ENCODE results near the gene DBET.
"Not testable (repeated sequence)": the region's sequence is repeated elsewhere in the genome, so short reads cannot be mapped to it uniquely, and the experiment has no call there.

DBET gene

GRCh38 chr4:190068351-190068750 is 4.0 kb downstream of the DBET start:
- not testable (repeated sequence) for DNase-seq; ATAC-seq (ENCODE audit: insufficient read depth, low read depth)

GRCh38 chr4:190093052-190093451 is 28.8 kb downstream of the DBET start:
- not testable (repeated sequence) for H3K27me3 ChIP-seq (ENCODE audit: insufficient read depth, low read length, poor library complexity); H3K4me2 ChIP-seq (ENCODE audit: insufficient read depth, low read length); DNase-seq; H3K79me2 ChIP-seq (ENCODE audit: insufficient read depth, low read length); H3K9me3 ChIP-seq (ENCODE audit: insufficient read depth, low read length, severe bottlenecking); H2AFZ ChIP-seq (ENCODE audit: low read depth, low read length); H3K36me3 ChIP-seq (ENCODE audit: insufficient read depth, low read length); H3K4me3 ChIP-seq (ENCODE audit: low read depth in 1 of 2, low read length in 2 of 2); ATAC-seq (ENCODE audit: insufficient read depth, low read depth); H3K27ac ChIP-seq (ENCODE audit: low read length); H4K20me1 ChIP-seq (ENCODE audit: insufficient read depth, low read length); H3K4me1 ChIP-seq (ENCODE audit: insufficient read depth, low read length); H3K9ac ChIP-seq (ENCODE audit: low read depth, low read length)

More at GRCh38 chr4:190068351-190068750, 4.0 kb downstream of the DBET start:
- H3K27me3 ChIP-seq (ENCODE audit: insufficient read depth, low read length, poor library complexity); H3K4me2 ChIP-seq (ENCODE audit: insufficient read depth, low read length); H4K20me1 ChIP-seq (ENCODE audit: insufficient read depth, low read length); H3K79me2 ChIP-seq (ENCODE audit: insufficient read depth, low read length); H3K9ac ChIP-seq (ENCODE audit: low read depth, low read length); H3K4me1 ChIP-seq (ENCODE audit: insufficient read depth, low read length); H3K9me3 ChIP-seq (ENCODE audit: insufficient read depth, low read length, severe bottlenecking); H3K36me3 ChIP-seq (ENCODE audit: insufficient read depth, low read length); H3K27ac ChIP-seq (ENCODE audit: low read length); H3K4me3 ChIP-seq (ENCODE audit: low read depth in 1 of 2, low read length in 2 of 2); H2AFZ ChIP-seq (ENCODE audit: low read depth, low read length): not testable (repeated sequence)

- not testable (repeated sequence) for H3K9ac ChIP-seq (ENCODE audit: low read depth, low read length); H3K36me3 ChIP-seq (ENCODE audit: insufficient read depth, low read length); H2AFZ ChIP-seq (ENCODE audit: low read depth, low read length); H3K4me2 ChIP-seq (ENCODE audit: insufficient read depth, low read length); H3K27ac ChIP-seq (ENCODE audit: low read length); H3K79me2 ChIP-seq (ENCODE audit: insufficient read depth, low read length); H3K4me3 ChIP-seq (ENCODE audit: low read depth in 1 of 2, low read length in 2 of 2); DNase-seq; H3K27me3 ChIP-seq (ENCODE audit: insufficient read depth, low read length, poor library complexity); ATAC-seq (ENCODE audit: insufficient read depth, low read depth); H3K9me3 ChIP-seq (ENCODE audit: insufficient read depth, low read length, severe bottlenecking); H3K4me1 ChIP-seq (ENCODE audit: insufficient read depth, low read length); H4K20me1 ChIP-seq (ENCODE audit: insufficient read depth, low read length)
Observed at GRCh38 chr4:190094031-190094430, 29.7 kb downstream of the DBET start.

GRCh38 chr4:190095335-190095734 is 31.0 kb downstream of the DBET start:
- not testable (repeated sequence) for H3K4me1 ChIP-seq (ENCODE audit: insufficient read depth, low read length); H4K20me1 ChIP-seq (ENCODE audit: insufficient read depth, low read length); H3K27ac ChIP-seq (ENCODE audit: low read length); H3K9me3 ChIP-seq (ENCODE audit: insufficient read depth, low read length, severe bottlenecking); H3K9ac ChIP-seq (ENCODE audit: low read depth, low read length); H3K4me2 ChIP-seq (ENCODE audit: insufficient read depth, low read length); DNase-seq; H2AFZ ChIP-seq (ENCODE audit: low read depth, low read length); H3K36me3 ChIP-seq (ENCODE audit: insufficient read depth, low read length); H3K79me2 ChIP-seq (ENCODE audit: insufficient read depth, low read length); H3K4me3 ChIP-seq (ENCODE audit: low read depth in 1 of 2, low read length in 2 of 2); H3K27me3 ChIP-seq (ENCODE audit: insufficient read depth, low read length, poor library complexity); ATAC-seq (ENCODE audit: insufficient read depth, low read depth)

GRCh38 chr4:190099605-190100004 is 35.3 kb downstream of the DBET start:
- H3K79me2 ChIP-seq (ENCODE audit: insufficient read depth, low read length); H3K4me3 ChIP-seq (ENCODE audit: low read depth in 1 of 2, low read length in 2 of 2); H3K4me1 ChIP-seq (ENCODE audit: insufficient read depth, low read length); H3K9me3 ChIP-seq (ENCODE audit: insufficient read depth, low read length, severe bottlenecking); DNase-seq; H3K4me2 ChIP-seq (ENCODE audit: insufficient read depth, low read length); H3K36me3 ChIP-seq (ENCODE audit: insufficient read depth, low read length); H3K27ac ChIP-seq (ENCODE audit: low read length); H3K27me3 ChIP-seq (ENCODE audit: insufficient read depth, low read length, poor library complexity); H4K20me1 ChIP-seq (ENCODE audit: insufficient read depth, low read length); H2AFZ ChIP-seq (ENCODE audit: low read depth, low read length); H3K9ac ChIP-seq (ENCODE audit: low read depth, low read length); ATAC-seq (ENCODE audit: insufficient read depth, low read depth): not testable (repeated sequence)

- not testable (repeated sequence) for H4K20me1 ChIP-seq (ENCODE audit: insufficient read depth, low read length); H3K4me1 ChIP-seq (ENCODE audit: insufficient read depth, low read length); H3K27me3 ChIP-seq (ENCODE audit: insufficient read depth, low read length, poor library complexity); H2AFZ ChIP-seq (ENCODE audit: low read depth, low read length); DNase-seq; ATAC-seq (ENCODE audit: insufficient read depth, low read depth); H3K36me3 ChIP-seq (ENCODE audit: insufficient read depth, low read length); H3K27ac ChIP-seq (ENCODE audit: low read length); H3K9ac ChIP-seq (ENCODE audit: low read depth, low read length); H3K4me2 ChIP-seq (ENCODE audit: insufficient read depth, low read length); H3K4me3 ChIP-seq (ENCODE audit: low read depth in 1 of 2, low read length in 2 of 2); H3K79me2 ChIP-seq (ENCODE audit: insufficient read depth, low read length); H3K9me3 ChIP-seq (ENCODE audit: insufficient read depth, low read length, severe bottlenecking)
Observed at GRCh38 chr4:190101525-190101924, 37.2 kb downstream of the DBET start.

GRCh38 chr4:190106191-190106590 is 41.9 kb downstream of the DBET start:
- not testable (repeated sequence) for H2AFZ ChIP-seq (ENCODE audit: low read depth, low read length); H3K4me2 ChIP-seq (ENCODE audit: insufficient read depth, low read length); H3K9ac ChIP-seq (ENCODE audit: low read depth, low read length); H3K4me3 ChIP-seq (ENCODE audit: low read depth in 1 of 2, low read length in 2 of 2); H4K20me1 ChIP-seq (ENCODE audit: insufficient read depth, low read length); DNase-seq; H3K36me3 ChIP-seq (ENCODE audit: insufficient read depth, low read length); ATAC-seq (ENCODE audit: insufficient read depth, low read depth); H3K9me3 ChIP-seq (ENCODE audit: insufficient read depth, low read length, severe bottlenecking); H3K79me2 ChIP-seq (ENCODE audit: insufficient read depth, low read length); H3K27me3 ChIP-seq (ENCODE audit: insufficient read depth, low read length, poor library complexity)
- Histone ChIP-seq H3K4me1 (ENCODE audit: insufficient read depth, low read length) (peaks cover 38% of the 10 kb centered on the region), H3K27ac (ENCODE audit: low read length) (0 out of 2 replicates have a peak overlapping the region, but pooled peaks have one; percentile 12)

GRCh38 chr4:190106611-190107480 is 42.5 kb downstream of the DBET start:
- not testable (repeated sequence) for H3K27me3 ChIP-seq (ENCODE audit: insufficient read depth, low read length, poor library complexity); H2AFZ ChIP-seq (ENCODE audit: low read depth, low read length); H3K9me3 ChIP-seq (ENCODE audit: insufficient read depth, low read length, severe bottlenecking); H3K4me2 ChIP-seq (ENCODE audit: insufficient read depth, low read length); H3K9ac ChIP-seq (ENCODE audit: low read depth, low read length); H3K4me3 ChIP-seq (ENCODE audit: low read depth in 1 of 2, low read length in 2 of 2); H4K20me1 ChIP-seq (ENCODE audit: insufficient read depth, low read length); H3K79me2 ChIP-seq (ENCODE audit: insufficient read depth, low read length); ATAC-seq (ENCODE audit: insufficient read depth, low read depth); H3K36me3 ChIP-seq (ENCODE audit: insufficient read depth, low read length); DNase-seq
- Histone ChIP-seq H3K27ac (ENCODE audit: low read length) (peak overlapping the region; percentile 12; the same call in 1 of the 2 replicates), H3K4me1 (ENCODE audit: insufficient read depth, low read length) (peaks cover 44% of the 10 kb centered on the region)

Measured in DND-41 (cell line).